GM04504 (cell line): ENCODE measurements around the gene C10orf53.

Experiments
- DNase-seq: peaks from one replicate; pipeline ENCODE4 v3.0.0-alpha.2; 2012; ENCODE audit warnings: low read depth

The C10orf53 gene, protein sequence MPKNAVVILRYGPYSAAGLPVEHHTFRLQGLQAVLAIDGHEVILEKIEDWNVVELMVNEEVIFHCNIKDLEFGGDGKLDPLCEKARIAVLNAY

DNA sequence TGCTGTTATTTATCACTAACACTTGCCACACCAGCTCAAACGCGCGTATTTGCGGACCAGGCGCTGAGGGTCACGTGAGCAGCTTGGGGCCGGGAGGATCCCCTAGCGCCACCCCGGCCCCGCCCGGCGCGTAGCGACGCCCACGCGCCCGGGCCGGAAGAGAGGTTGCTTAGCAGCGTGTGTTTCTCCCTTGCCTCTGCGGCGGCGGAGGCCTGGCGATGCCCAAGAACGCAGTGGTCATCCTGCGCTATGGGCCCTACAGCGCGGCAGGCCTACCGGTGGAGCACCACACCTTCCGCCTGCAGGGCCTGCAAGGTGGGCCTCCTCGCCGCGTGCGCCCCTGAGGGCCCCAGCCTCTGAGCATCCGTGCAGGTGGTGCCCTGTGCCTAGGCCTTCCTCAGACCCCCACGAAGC is at the start of gene C10orf53:
Gene C10orf53 (plus strand): TSS at position 172 of the 414 bp plus-strand sequence. CDS start 47 bp downstream, at position 219.
- no peak for DNase-seq

DNA sequence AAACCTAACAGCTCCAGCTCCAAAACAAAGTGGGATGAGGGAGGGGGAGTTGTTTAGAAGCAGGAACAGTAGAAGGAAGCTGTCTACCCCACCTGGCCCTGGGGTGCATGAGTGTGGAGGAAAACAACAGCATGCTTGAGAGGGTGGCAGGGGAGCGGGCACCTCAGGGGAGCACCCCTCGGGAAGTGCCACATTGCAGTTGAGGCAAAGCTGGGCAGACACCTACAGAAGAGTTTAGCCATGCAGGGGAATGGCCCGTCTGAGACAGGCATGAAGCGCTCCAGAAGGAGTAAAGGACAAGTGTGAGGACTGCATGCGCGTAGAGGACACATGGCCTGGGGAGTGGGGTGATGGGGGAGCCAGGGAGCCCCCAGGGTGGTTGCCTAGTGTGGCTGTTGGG is 47.5 kb upstream of the C10orf53 start:
- no peak for DNase-seq

DNA sequence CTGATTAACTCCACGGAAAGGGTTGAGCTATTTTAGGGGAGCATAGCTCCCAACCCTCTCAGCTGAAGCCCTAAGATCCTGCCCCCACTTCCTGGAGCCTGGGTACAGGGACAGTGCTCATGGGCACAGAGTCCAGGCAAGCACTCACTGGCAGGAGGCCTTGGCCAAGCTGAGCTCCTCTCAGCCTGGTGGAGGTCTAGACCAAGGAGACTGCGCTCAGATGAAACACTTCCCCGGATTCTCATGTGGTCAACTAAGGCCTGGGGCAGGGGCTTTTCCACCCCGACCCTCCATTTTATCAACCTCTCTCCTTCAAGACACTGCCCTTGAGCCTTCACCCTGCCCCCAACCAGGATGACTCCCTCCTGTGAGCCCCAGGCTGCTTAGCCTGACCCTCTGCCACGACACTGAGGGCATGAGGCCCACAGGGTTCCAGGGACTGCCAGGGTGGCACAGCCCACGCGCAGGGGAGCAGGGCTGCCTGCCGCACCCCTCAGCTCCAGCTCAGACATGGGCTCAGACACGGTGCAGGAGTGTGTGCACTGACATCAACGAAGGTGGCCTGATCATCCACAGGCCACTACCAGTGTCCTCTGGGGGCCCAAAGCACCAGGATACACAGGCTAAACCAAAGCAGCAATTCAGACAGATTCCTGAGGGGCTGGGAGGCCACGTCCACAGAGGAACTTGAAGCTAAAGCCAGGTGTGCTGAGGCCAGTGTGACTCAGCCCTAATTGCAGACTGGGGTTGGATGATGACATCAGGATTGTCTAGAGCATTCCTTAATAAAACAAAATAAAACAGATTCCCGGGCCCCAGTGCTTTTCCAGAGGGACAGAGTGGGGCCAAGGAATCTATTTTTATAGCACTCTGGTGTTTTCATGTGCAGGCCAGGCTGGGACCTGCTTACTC is 46.8 kb upstream of the C10orf53 start:
- DNase-seq: no peak

DNA sequence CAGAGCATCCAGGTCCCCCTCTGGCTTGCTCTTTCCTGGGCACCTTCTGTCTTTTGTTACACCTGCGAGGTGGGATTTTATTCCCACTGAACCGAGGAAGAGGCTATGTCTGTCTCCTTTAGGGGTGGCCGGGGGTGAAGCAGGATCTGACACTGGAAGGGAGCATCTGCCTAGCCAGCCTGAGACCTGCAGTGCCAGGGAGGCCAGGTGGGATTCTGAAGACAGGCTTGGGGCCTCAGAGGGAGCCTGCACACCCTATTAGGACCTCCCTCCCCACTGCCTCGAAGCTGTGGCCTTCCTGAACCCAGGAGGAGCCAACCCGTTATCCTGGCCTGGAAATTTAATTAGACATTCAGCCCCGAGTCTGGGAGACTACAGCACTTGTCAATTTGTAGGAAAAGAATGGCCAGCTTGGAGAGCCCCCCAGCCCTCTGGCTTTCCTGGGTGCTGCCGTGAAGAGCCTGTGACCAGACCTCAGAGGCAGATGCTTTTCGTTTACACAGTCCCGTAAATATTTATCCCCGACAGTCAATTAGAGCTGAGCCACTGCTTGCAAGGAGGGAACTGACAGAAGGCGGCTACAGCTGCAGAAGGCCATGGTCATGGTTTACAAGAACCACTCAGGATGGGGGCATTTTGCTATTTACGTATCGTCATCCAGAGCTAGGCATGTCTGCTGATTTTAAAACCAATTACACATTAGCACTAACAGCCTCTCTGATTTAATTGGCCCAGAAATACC is 46.0 kb upstream of the C10orf53 start:
- DNase-seq: no peak

DNA sequence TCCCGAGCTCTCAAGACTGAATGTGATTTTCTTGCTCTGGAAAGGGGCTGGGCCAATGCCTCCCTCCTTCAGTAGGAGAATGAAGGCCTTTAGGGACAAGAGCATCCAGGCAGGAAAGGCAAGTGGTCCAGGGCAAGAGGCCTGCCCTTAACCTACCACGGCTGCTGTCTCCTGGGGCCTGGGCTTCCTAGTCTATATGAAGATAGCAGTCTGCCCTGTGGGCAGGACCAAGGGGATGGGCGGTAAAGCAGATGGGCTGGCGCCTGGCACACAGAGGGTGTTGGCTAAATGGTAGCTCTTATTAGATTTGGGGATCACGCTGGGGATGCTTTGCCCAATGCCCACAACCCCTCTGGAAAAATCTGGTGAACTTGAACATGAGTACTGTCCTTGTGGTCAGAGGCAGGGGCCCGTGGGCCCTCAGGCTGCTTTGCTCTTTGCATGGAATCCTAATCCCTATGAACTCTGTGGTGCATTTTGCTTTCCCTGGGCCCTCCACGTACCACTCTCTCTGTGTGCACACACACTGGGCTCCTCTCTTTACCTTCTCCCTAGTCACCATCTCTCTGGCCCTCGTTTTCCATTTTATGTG is 45.3 kb upstream of the C10orf53 start:
- no peak for DNase-seq

DNA sequence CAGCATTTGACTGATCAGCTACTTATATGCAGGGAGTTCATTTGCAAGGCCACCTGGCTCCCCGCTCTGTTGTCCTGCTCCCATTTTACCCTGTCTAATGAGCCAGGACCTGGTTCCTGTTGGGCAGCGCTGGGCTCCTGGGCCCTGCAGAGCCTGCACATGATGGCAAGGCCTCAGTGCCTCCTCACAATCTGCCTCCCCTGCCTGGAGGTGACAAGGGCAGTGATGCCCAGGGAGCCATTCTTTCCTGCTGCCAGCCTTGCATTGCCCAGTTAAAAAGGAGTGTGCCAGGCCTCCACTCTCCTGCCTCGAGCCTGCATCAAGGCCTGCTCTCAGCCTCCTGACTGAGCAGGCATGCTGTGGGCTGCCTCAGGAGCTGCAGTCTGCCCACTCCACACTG is 37.1 kb upstream of the C10orf53 start:
- no peak for DNase-seq

DNA sequence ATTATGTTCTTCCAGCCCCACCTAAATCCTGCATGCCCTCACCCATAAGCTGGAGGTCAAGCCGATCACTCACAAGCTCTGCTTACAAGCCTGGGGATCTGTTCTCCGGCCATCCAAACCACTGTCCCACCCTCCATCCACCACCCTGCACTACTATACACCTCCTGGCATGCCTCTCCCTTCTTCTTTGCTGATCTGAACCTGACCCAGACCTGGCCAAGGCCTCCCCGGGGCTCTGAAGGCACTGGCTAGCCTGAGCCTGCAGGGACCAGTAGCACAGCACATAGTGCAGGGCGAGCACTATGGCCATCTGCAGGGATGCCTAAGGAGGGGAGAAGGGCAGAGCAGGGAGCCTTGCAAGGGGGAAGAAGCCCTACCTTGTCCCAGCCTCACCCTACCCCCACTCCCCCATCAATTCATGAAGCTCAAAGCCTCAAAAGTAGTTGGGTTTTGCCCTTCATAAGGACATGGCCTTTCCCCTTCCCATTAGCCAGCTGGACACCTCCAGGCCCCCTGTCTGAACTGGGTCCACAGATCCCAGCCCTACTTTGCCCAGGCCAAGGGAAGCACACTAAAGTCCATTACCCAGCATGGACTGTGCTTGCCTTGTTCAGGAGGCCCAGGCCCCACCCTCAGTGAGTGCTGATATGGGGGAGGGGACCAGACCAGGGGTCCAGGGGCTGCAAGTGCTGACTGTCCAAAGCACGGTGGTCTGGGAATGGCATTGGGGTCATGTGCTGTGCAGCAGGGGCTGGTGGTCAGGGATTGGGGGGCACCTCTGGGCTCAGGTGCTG is 36.0 kb upstream of the C10orf53 start:
- DNase-seq: no peak

DNA sequence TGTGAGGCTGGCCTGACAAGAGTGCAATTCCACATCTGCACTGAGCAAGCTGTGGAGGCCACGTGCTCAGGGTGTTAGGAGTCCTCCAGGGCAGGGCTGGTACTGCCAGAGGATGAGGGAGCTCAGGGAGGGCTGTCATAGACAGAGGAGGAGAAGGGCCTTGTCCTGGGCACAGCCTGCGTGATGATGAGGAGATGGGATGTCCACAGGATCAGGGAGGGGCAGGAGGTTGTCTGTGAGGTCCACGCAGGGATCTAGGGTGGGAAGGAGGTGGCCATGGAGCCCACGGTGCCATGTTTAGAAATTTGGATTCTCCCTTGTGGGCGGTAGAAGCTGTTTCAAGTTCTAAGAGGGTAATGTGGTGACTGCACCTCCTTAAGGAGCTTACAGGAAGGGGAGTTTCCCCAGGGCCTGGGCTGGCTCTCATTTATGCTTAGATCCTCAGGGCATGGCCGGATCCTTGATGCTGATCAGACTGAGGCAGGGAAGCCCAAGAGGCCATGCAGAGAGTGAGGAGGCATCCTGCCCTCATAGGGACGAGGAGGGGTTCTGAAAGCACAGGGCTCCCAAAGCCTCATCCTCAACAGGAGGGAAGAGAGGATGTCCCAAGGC is 35.3 kb upstream of the C10orf53 start:
- DNase-seq: no peak

DNA sequence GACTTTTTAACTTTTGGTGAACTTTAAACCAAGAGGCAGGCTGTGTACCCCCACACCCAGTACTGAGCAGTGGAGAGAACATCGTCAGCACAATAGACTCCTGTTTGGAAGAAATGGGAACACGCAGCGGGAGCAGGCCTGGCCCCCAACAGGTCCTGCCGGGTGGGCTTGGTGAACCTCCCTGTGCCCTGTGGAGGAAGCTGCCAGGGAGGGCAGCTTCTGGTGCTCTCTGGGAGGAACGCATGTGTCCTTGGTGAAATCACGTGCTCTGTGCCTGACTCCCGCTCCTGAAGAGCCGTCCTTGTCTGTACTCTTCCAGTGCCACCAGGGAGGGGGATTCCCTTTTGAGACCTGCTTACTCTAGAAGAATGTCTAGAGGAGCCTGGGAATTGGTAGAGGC is 34.0 kb upstream of the C10orf53 start:
- no peak for DNase-seq

DNA sequence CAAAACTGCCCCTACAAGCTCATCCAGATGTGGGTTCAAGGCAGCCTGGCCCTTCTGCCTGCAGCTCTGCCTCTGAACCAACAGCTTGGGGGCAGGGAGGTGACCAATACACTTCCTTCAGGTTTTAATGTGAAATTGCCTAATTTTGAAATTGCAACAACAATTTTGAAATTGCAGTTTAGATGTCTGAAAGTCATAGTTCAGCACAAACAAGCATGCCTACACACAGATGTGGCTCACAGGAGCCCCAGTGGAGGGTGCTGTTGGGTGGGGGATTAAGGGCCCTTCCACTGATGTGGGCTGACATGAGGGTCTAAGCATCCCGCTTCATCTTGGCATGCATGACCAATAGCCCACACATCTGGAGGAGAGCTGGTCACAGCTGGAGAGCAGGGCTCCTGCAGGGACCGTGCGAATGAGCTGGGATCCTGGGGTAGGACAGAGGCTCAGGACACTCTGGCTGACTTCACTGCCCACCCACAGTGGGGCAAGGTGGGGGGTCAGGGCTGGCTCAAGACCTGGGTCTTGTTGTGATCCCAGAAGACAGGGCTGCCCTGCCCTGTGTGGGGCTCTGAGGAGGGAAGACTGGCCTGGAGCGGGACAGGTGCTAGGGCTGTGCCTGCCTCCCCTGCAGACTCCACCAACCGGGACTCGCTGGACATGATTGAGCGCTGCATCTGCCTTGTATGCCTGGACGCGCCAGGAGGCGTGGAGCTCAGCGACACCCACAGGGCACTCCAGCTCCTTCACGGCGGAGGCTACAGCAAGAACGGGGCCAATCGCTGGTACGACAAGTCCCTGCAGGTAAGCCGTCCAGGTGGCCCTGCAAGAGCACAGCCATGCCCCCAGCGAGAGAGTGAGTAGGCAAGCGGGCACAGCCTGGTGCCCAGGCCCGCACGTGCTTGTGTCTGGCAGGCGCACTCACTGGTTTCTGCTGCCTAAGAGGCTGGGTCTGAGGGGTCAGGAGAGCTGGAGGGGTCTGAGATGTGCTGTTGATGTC is 33.3 kb upstream of the C10orf53 start:
- no peak for DNase-seq

DNA sequence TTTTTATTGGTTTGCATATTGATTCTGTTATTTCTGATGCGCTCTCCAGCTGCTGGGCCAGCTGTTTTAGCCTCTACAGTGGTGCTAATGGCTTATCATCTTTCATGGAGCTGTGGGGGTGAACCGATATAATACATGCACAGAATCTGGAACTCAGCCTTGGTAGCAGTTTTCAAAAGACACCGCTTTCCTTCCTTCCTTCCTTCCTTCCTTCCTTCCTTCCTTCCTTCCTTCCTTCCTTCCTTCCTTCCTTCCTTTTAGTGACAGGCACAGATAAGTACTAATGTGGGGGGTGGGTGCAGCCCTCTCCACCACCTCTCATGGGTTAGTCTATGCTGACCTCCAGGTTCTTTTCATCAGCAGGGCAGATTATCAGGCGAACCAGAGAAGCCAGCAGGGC is 31.9 kb upstream of the C10orf53 start:
- DNase-seq: no peak

DNA sequence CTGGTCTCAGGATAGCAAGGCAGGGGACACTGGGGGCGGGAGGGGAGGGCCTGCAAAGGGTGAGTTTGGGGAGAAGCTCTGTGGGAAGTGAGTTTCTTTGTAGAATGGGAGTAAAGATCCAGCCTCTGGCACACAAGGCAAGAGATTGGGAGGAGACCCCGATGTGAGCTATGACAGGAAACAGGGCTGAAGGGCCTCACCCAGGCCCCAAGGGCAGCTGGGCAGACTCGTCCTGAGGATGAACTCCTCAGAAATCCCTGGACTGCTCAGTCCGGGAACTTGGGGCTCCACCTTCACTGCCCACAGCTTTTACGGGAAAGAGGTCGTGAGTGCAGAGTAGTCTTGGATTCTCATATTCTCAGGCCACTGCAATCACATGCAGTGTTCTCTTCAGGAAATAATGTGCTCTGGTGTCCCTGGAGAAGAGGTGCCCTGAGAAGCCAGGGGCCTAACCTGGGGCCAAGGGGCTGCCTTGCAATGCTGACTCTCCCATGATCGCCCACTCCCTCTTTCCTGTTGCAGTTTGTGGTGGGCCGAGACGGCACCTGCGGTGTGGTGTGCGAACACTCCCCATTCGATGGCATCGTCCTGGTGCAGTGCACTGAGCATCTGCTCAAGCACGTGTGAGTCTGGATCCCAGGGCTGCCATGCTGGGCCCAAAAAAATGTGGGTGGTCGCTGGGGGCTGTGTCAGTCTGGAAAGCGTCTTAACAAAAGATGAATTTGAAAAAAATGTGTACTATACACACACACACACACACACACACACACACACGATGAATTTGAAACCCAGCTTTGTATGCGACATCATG is 31.3 kb upstream of the C10orf53 start:
- DNase-seq: no peak

DNA sequence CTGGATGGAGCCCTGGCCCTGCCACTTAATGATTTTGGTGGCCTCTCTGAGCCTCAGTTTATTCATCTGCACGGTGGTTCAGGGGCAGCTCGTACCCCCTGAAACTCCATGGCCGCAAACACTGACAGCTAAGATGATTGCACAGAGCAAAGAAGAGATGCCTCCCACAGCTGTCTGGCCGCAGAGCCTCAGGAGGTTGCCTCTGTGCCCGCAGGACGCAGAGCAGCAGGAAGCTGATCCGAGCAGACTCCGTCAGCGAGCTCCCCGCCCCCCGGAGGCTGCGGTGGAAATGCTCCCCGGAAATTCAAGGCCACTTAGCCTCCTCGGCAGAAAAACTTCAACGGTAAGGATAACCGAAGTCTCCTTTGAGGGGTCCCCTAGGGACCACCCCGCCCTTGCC is 30.2 kb upstream of the C10orf53 start:
- no peak for DNase-seq

DNA sequence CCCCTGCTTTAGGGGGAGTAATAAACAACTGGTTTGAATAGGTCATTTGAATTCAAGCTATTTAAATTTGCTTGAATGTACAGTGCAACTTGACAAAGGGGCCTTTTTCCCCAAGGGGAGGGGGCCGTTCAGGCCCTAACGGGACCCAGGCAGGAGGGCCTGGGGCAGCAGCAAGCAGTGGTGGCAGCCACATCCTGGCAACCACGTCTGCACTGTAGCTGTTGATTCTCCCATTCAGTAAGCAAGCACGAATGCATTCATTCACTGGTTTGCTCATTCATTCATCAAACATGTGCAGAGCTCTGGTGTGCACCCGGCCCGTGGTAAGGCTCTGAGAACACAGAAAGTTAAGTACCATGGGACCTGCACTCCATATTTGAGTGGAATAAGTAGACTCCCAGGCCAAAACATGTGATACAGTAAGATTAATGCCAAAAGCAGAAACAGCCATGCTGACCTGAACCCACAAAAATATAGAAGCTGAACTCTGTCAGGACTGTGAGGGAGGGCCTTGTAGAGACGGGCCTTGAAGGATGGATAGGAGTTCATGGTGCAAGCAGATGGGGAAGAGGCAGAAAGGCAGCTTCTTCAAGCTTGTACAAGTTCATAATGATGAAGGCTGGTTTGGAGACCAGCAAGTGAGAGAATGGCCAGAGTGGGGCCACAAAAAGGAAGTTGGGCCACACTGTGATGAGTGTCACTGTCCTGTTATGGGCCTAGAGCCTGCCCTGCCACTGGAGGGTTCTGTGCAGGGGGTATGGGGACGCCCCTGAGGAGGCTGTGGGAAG is 29.3 kb upstream of the C10orf53 start:
- DNase-seq: no peak

DNA sequence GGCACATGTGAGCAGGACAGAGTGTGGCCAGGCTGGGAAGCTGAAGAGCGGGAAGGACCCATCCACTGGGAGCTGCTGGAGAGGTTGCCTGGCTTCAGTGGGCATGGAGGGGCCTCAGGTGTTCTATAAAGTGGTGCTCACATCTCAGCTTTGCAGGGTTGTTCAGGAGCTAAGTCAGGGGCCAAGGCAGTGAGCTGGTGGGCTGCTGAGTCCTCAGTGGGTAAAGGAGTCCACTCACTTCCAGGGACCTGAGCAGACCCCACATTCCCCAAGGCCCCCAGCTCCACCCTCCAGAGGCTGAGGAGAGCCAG is 28.8 kb upstream of the C10orf53 start:
- no peak for DNase-seq

DNA sequence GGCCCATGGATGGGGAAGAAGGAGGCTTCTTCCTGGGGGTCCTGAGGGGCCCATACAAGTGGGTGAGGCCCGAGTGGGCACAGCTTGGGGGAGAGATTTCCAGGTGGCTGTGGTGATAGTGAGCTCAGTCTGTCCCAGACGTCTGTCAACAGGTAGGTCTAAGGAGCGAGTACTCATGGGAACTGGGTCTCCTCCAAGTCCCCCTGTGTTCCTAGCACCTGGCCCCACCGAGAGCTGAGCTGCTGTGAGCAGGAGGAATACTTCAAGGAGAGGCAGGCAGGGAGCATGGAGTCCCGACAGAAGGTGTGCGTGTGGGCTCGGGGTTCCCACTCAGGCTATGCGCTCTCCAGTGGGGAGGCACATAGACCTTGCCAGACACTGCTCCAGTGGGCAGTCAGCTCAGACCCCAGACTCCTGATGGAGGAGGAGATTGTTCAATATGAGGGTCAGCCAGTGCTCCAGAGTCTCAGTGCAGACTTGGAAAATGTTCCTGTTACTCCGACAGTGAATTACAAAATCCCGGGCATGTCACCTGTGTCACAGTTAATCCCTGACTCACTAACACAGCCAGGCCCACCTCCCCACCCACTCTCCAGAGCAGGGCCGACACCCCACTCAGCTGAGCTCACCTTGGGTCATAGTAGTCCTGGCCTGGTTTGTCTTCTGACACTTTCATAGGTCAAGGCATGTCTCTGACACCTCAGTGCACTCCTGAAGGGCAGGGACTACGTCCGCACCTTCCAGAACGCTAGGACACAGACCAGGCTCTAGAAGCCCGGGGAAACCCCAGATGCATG is 28.2 kb upstream of the C10orf53 start:
- DNase-seq: no peak

DNA sequence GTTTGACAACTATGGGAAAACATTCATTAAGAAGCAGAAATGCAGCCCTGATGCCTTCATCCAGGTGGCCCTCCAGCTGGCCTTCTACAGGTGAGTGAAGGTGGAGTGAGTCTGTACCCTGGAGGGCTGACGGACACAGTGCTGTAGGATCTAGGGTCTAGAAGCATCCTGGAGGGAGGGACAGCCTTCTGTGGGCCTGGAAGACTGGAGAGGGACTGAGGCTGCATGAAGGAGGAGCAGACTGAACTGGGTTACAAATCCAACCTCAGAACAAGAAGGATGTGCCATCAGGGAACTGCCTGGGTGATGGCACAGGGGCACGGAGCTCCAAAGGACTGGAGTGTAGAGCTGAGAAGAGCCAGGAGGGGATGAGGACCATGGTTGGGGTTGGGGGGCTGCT is 27.5 kb upstream of the C10orf53 start:
- no peak for DNase-seq
